ENCODE results near the gene CXCL10. TPM values are rescaled to one million over a fixed set of nuclear protein-coding genes. Genes with fewer than 3 reads are reported as not detected.
A peak's percentile ranks its signal among the peaks of the same experiment; 100 is the strongest.

Gene CXCL10
- total RNA-seq: 1 to 10 TPM; 1.8 to 3.8 TPM
- polyA plus RNA-seq: 10 to 100 TPM in 1 of 2 donors, 1 to 10 TPM in 1; 1.3 to 18.6 TPM
- long read RNA-seq, donor 1, partial matches to known transcripts: 0 of 1 reads
- long read RNA-seq, donor 1, other reads (novel, unspliced or antisense): 0 of 1 reads
- long read RNA-seq, donor 2: 0 reads
- long read RNA-seq, donor 3: 0 reads
- long read RNA-seq, donor 4: 0 reads
- long read RNA-seq, donor 5, partial matches to known transcripts: 0 of 2 reads
- long read RNA-seq, donor 5, other reads (novel, unspliced or antisense): 0 of 2 reads

- 6 to 10% methylated on average over 3 of the region's 3 CpGs for WGBS, 2 donors
- Histone ChIP-seq H3K27me3 (ENCODE audit: control insufficient read depth in 3 of 3, insufficient read depth in 3 of 3, low read length in 2 of 3) (no peaks in the 10 kb centered on the region), H3K4me3 (no peak within 1 kb of the TSS), H3K27ac (ENCODE audit: low read depth in 1 of 2, low read length in 1 of 2) (no peak within 1 kb of the TSS), H3K4me1 (ENCODE audit: control insufficient read depth in 5 of 5, insufficient read depth in 5 of 5, low read length in 5 of 5) (peaks cover 0 to 14% (median 2%) of the 10 kb centered on the region in 5 donors), H3K9me3 (ENCODE audit: control insufficient read depth in 4 of 4, insufficient read depth in 3 of 4, low read length in 3 of 4) (no peaks in the 10 kb centered on the region), H3K36me3 (ENCODE audit: control insufficient read depth in 4 of 4, insufficient read depth in 4 of 4, low read length in 4 of 4) (no peaks in the 10 kb centered on the region), H3K9ac (ENCODE audit: insufficient read depth in 1 of 2, low read length in 2 of 2) (peak within 1 kb of the TSS in 1 of 2 donors; percentile 1)
- TF ChIP-seq CTCF (IDR thresholded peaks at IDR 0.05; ENCODE audit: control extremely low read depth, extremely low read depth): no peak
- ATAC-seq (ENCODE audit: insufficient read depth, low FRiP score): no peak
- peak in 1 of 3 donors; percentile 10 for DNase-seq
Measured at GRCh38 chr4:76023389-76023788, at the start of gene CXCL10. Gene CXCL10 (minus strand): TSS chr4:76023497. CDS start chr4:76023431, 66 bp downstream.

GRCh38 chr4:76072760-76073159 lies 49.5 kb upstream of the CXCL10 start:
- Histone ChIP-seq H3K4me3 (no peak overlapping the region), H3K9ac (ENCODE audit: insufficient read depth in 1 of 2, low read length in 2 of 2) (no peak overlapping the region), H3K27ac (ENCODE audit: low read depth in 1 of 2, low read length in 1 of 2) (peak overlapping the region in 1 of 2 donors; percentile 21), H3K4me1 (ENCODE audit: control insufficient read depth in 5 of 5, insufficient read depth in 5 of 5, low read length in 5 of 5) (no peaks in the 10 kb centered on the region), H3K36me3 (ENCODE audit: control insufficient read depth in 4 of 4, insufficient read depth in 4 of 4, low read length in 4 of 4) (no peaks in the 10 kb centered on the region), H3K9me3 (ENCODE audit: control insufficient read depth in 4 of 4, insufficient read depth in 3 of 4, low read length in 3 of 4) (no peaks in the 10 kb centered on the region), H3K27me3 (ENCODE audit: control insufficient read depth in 3 of 3, insufficient read depth in 3 of 3, low read length in 2 of 3) (no peaks in the 10 kb centered on the region)
- TF ChIP-seq CTCF (IDR thresholded peaks at IDR 0.05; ENCODE audit: control extremely low read depth, extremely low read depth): no peak
- WGBS, 2 donors: 72 to 84% methylated on average over 4 of the region's 4 CpGs
- ATAC-seq (ENCODE audit: insufficient read depth, low FRiP score) (no peak), DNase-seq (no peak)

GRCh38 chr4:76067652-76068286 lies 44.5 kb upstream of the CXCL10 start:
- WGBS, 2 donors: 0 to 2% methylated on average over 2 of the region's 2 CpGs
- no peak overlapping the region for H3K27ac ChIP-seq (ENCODE audit: low read depth in 1 of 2, low read length in 1 of 2)
- no peak overlapping the region for H3K9ac ChIP-seq (ENCODE audit: insufficient read depth in 1 of 2, low read length in 2 of 2)
- no peaks in the 10 kb centered on the region for H3K4me1 ChIP-seq (ENCODE audit: control insufficient read depth in 5 of 5, insufficient read depth in 5 of 5, low read length in 5 of 5)
- H3K9me3 ChIP-seq (ENCODE audit: control insufficient read depth in 4 of 4, insufficient read depth in 3 of 4, low read length in 3 of 4): peaks cover 0 to 2% (median 0%) of the 10 kb centered on the region in 4 donors
- ATAC-seq (ENCODE audit: insufficient read depth, low FRiP score): peak; percentile 69
- peak; percentile 37 for TF ChIP-seq CTCF (IDR thresholded peaks at IDR 0.05; ENCODE audit: control extremely low read depth, extremely low read depth)
- no peaks in the 10 kb centered on the region for H3K27me3 ChIP-seq (ENCODE audit: control insufficient read depth in 3 of 3, insufficient read depth in 3 of 3, low read length in 2 of 3)
- no peaks in the 10 kb centered on the region for H3K36me3 ChIP-seq (ENCODE audit: control insufficient read depth in 4 of 4, insufficient read depth in 4 of 4, low read length in 4 of 4)
- DNase-seq: peak; percentile 74 to 85 (median 83)
- no peak overlapping the region for H3K4me3 ChIP-seq

All from lung (tissue), 16 donors.